GM12892 (cell line): ENCODE data around the gene OR7G2. TPM values are rescaled to one million over a fixed set of nuclear protein-coding genes. Genes with fewer than 3 reads are reported as not detected.

Experiments
- DNase-seq: peaks from one replicate; pipeline ENCODE4 v3.0.0; 2011; ENCODE audit not compliant: insufficient read length
- FAIRE-seq: peaks from 2 replicates; lab custom pipeline; 2011; peaks lifted over from hg19 to GRCh38; lab: Jason Lieb, UNC
- POLR2A ChIP-seq: IDR thresholded peaks from 2 replicates; pipeline ENCODE4 v1.6.1; 2011; ENCODE audit warnings: low read depth, low read length, control low read depth
- POLR2AphosphoS5 ChIP-seq: IDR thresholded peaks from 2 replicates; pipeline ENCODE4 v1.6.1; 2011; ENCODE audit warnings: low read depth, low read length, control low read depth
- TAF1 ChIP-seq: IDR thresholded peaks from 2 replicates; pipeline ENCODE4 v1.6.1; 2011; ENCODE audit warnings: low read depth, mild to moderate bottlenecking, control low read depth, low read length, borderline replicate concordance
- polyA plus RNA-seq: library from polyadenylated mRNA; unstranded; fragments of >200 nt; gene quantifications from one replicate; pipeline ENCODE4 v1.2.1, GENCODE V29; 2012; ENCODE audit warnings: missing spikeins, inconsistent platforms; ENCODE audit not compliant: missing spikeins

The OR7G2 gene
- not detected for polyA plus RNA-seq

GRCh38 chr19:9107375-9107774 lies at the start of gene OR7G2:
Gene OR7G2, minus strand, starts transcription at chr19:9107475. Its CDS starts 4,232 bp downstream, at chr19:9103243.
- FAIRE-seq: no peak
- no peak for DNase-seq
- TF ChIP-seq TAF1 (no peak), POLR2A (no peak), POLR2AphosphoS5 (no peak)

GRCh38 chr19:9156304-9156703 lies 49.0 kb upstream of the OR7G2 start:
- FAIRE-seq (no peak), DNase-seq (no peak)
- TF ChIP-seq POLR2A (no peak), TAF1 (no peak), POLR2AphosphoS5 (no peak)

DNA sequence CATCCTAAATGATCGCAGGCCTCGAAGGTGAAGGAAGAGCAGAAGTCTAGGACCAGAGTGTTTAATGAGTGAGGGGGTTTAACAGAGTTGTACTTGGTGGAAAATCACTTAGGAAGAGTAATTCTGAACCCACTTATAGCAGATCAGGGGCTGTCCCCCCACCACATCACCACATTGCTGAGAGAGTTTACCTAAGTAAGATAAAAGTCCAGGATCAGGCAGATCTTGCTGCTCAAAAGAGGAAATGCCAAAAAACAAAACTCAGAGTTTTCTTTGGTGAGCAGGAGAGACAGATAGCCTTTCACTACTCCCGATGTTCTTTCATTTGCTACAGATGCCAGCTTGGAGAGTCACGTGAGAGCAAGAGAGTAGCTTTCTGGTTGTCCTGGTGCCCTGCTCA lies 48.3 kb upstream of the OR7G2 start:
- DNase-seq (no peak), FAIRE-seq (no peak)
- no peak for TF ChIP-seq POLR2A

DNA sequence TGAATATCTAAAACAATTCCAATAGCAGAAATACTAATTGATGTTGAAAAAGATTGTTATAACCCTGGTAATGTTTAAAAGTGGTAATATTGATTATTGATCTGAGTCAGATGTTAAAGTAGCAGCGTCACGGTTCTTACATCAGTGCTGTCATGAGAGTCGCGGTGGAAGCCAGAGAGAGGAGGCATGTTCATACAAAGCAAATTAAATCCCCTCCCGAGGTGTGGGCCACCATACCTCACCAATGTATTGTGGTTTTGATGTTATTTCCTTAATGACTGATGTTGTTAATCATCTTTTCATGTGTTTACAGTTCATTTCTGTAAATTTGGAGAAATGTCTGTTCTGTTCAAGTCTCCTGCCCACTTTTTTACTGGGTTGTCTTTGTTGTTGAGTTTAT lies 44.1 kb upstream of the OR7G2 start:
- DNase-seq: no peak
- no peak for TF ChIP-seq POLR2A
- no peak for TF ChIP-seq POLR2AphosphoS5
- no peak for TF ChIP-seq TAF1
- no peak for FAIRE-seq

GRCh38 chr19:9150650-9151049 lies 43.4 kb upstream of the OR7G2 start:
- FAIRE-seq (no peak), DNase-seq (no peak)
- TF ChIP-seq TAF1 (no peak), POLR2A (no peak), POLR2AphosphoS5 (no peak)

- DNase-seq (no peak), FAIRE-seq (no peak)
- no peak for TF ChIP-seq POLR2AphosphoS5
- TF ChIP-seq TAF1: no peak
- TF ChIP-seq POLR2A: no peak
Observed at GRCh38 chr19:9149997-9150396, 42.7 kb upstream of the OR7G2 start.

- DNase-seq (no peak), FAIRE-seq (no peak)
- TF ChIP-seq POLR2A: no peak
- no peak for TF ChIP-seq POLR2AphosphoS5
- TF ChIP-seq TAF1: no peak
Observed at GRCh38 chr19:9148697-9149096, 41.4 kb upstream of the OR7G2 start.

GRCh38 chr19:9146882-9147281 lies 39.6 kb upstream of the OR7G2 start:
- TF ChIP-seq POLR2A (no peak), TAF1 (no peak), POLR2AphosphoS5 (no peak)
- FAIRE-seq (no peak), DNase-seq (no peak)

GRCh38 chr19:9144920-9145319 lies 37.6 kb upstream of the OR7G2 start:
- no peak for TF ChIP-seq POLR2A
- TF ChIP-seq POLR2AphosphoS5: no peak
- TF ChIP-seq TAF1: no peak
- no peak for FAIRE-seq
- no peak for DNase-seq

GRCh38 chr19:9140159-9140874 lies 33.0 kb upstream of the OR7G2 start, which contains the start of gene ZNF317:
Gene ZNF317, plus strand, starts transcription at chr19:9140397. Its CDS starts 15,620 bp downstream, at chr19:9156017.
- TF ChIP-seq POLR2A (peak; percentile 89), POLR2AphosphoS5 (peak; percentile 92), TAF1 (peak; percentile 81; the same call in 1 of the 2 replicates)
- FAIRE-seq (peak; percentile 86), DNase-seq (peak; percentile 66)

DNA sequence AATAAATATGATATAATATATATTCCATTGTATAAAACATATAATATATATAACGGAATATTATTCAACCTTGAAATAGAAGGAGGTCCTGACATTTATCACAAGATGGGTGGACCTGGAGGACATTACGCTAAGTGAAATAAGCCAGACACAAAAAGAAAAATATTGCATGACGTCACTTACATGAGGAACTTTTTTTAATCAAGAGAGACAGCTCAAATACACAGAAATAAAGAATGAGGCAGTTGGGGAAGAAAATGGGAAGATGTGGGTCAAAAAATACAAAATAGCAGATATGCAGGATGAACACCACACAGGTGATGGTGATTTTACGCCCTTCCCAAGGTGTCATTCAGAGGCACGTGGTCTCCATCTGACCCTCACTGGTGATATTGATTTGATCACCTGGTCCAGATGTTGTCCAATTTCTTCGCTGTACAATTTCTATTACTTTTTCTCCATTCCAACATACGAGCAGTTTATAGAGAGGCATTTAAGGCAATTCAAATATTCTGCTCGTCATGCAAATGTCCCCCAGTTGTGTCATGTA lies 32.4 kb upstream of the OR7G2 start:
- FAIRE-seq (peak; percentile 9), DNase-seq (no peak)
- no peak for TF ChIP-seq POLR2A
- no peak for TF ChIP-seq POLR2AphosphoS5
- no peak for TF ChIP-seq TAF1

GRCh38 chr19:9132422-9132821 lies 25.1 kb upstream of the OR7G2 start:
- TF ChIP-seq POLR2A (no peak), TAF1 (no peak), POLR2AphosphoS5 (no peak)
- no peak for FAIRE-seq

More at GRCh38 chr19:9132422-9132821, 25.1 kb upstream of the OR7G2 start:
- no peak for DNase-seq
